Measurements from ENCODE around the gene IGSF9B.

DNA sequence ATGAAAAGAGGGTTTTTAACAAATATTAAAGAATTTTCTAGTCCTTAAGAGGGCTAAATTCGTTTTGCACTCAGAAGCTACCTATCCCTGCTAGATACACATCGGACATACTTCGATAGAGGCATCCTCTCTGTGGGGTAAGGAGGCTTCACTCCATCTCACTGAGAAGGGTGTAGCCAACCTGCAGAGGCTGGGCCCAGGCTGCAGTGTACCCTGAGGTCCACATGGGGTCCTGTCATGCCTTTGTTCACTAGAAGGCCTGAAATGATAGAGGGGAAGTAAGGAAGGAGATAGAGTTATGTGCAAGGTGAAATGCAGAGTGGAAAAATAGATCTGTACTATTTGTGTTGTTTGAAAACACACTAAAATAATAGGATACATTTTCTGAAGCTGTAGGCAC lies 45.6 kb downstream of the IGSF9B start:
- TF ChIP-seq CTCF (IDR thresholded peaks at IDR 0.05) = no peak
- no peak for TF ChIP-seq POLR2A (IDR thresholded peaks at IDR 0.05)
- no peak for TF ChIP-seq EP300 (IDR thresholded peaks at IDR 0.05)
